ENCODE measurements around the gene EEFSEC.

DNA sequence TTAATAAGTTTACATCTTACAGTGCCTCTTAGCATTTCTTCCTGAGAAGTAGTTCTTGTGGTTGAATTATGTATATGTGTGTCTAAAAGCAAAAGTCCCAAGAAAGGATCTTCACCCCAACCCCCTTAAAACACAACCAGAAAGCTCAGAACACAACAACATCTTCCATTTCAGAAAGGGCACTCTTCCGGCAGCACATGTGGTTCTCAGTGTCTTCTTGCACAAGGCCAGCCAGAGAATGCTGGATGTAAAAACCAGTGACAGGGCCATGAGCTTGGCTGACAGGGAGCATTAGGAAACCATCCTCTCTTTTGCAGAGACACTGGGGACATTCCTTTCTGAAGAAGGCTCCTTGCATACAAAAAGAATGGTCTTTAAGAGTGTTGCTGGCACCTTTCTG is 45.0 kb downstream of the EEFSEC start:
- no peak for TF ChIP-seq EZH2 (IDR thresholded peaks at IDR 0.05; ENCODE audit: insufficient read depth, poor library complexity, severe bottlenecking)
- no peak for TF ChIP-seq EZH2phosphoT487 (IDR thresholded peaks at IDR 0.05; ENCODE audit: insufficient read depth, low read depth)

Measured in GM23248 (cell line).